Activated T-cell treated with anti-CD3 and anti-CD28 coated beads for 4 hours (primary cell): ENCODE results near the gene NFASC.
A peak's percentile ranks its signal among the peaks of the same experiment; 100 is the strongest.

Source experiments
- DNase-seq: peaks from one replicate; pipeline ENCODE4 v3.0.0-alpha.2; 2020

The NFASC gene

GRCh38 chr1:205046870-205047269, 176.2 kb downstream of the NFASC start:
- no peak for DNase-seq

- DNase-seq = no peak
Measured at GRCh38 chr1:205047764-205048231, 177.1 kb downstream of the NFASC start.

- DNase-seq = no peak
Measured at GRCh38 chr1:205048382-205048781, 177.7 kb downstream of the NFASC start.

GRCh38 chr1:205049479-205049878, 178.8 kb downstream of the NFASC start:
- DNase-seq = no peak

GRCh38 chr1:205052690-205053089, 182.0 kb downstream of the NFASC start:
- DNase-seq = no peak

- DNase-seq = no peak
Measured at GRCh38 chr1:205053296-205053695, 182.6 kb downstream of the NFASC start.

GRCh38 chr1:205054013-205054412, 183.4 kb downstream of the NFASC start:
- DNase-seq = no peak

- DNase-seq = no peak
Measured at GRCh38 chr1:205056188-205056611, 185.5 kb downstream of the NFASC start.

- no peak for DNase-seq
Measured at GRCh38 chr1:205056956-205057568, 186.4 kb downstream of the NFASC start.

- no peak for DNase-seq
Measured at GRCh38 chr1:205057808-205058575, 187.3 kb downstream of the NFASC start.

GRCh38 chr1:205058853-205059252, 188.2 kb downstream of the NFASC start:
- no peak for DNase-seq

GRCh38 chr1:205059660-205060059, 189.0 kb downstream of the NFASC start:
- no peak for DNase-seq

GRCh38 chr1:205060746-205061145, 190.1 kb downstream of the NFASC start:
- DNase-seq = no peak

GRCh38 chr1:205061227-205061626, 190.6 kb downstream of the NFASC start:
- DNase-seq = no peak

GRCh38 chr1:205061665-205062069, 191.0 kb downstream of the NFASC start:
- peak; percentile 33 for DNase-seq

- no peak for DNase-seq
Measured at GRCh38 chr1:205062319-205062718, 191.7 kb downstream of the NFASC start.

- no peak for DNase-seq
Measured at GRCh38 chr1:205062895-205063294, 192.2 kb downstream of the NFASC start.

- DNase-seq = no peak
Measured at GRCh38 chr1:205064301-205064700, 193.6 kb downstream of the NFASC start.

GRCh38 chr1:205064741-205065316, 194.2 kb downstream of the NFASC start:
- DNase-seq = no peak

- no peak for DNase-seq
Measured at GRCh38 chr1:205065666-205066065, 195.0 kb downstream of the NFASC start.

- DNase-seq = no peak
Measured at GRCh38 chr1:205066141-205066818, 195.6 kb downstream of the NFASC start.

GRCh38 chr1:205067031-205067430, 196.4 kb downstream of the NFASC start:
- DNase-seq = no peak

GRCh38 chr1:205068001-205068400, 197.3 kb downstream of the NFASC start:
- DNase-seq = no peak
